K562 (cell line): Measurements from ENCODE around the gene SLC7A10.

Experiments used
- ASH1L ChIP-seq: fragments of 450-650 bp; IDR thresholded peaks from 2 replicates; pipeline ENCODE4 v1.6.1; 2018; ENCODE audit warnings: borderline replicate concordance, mild to moderate bottlenecking, low read depth; ENCODE audit not compliant: partially characterized antibody
- CBX2 ChIP-seq: fragments of 200-600 bp; sonication (generic); IDR thresholded peaks from one replicate; pipeline ENCODE4 v1.6.1; 2012; ENCODE audit warnings: mild to moderate bottlenecking, low read length, inconsistent platforms; ENCODE audit not compliant: insufficient read depth, poor library complexity, severe bottlenecking
- FOXJ2 ChIP-seq: fragments of 200-800 bp; sonication (Bioruptor generic); IDR thresholded peaks from 2 replicates; pipeline ENCODE4 v1.6.1; 2016; ENCODE audit warnings: missing genetic modification characterization, missing compliant biosample characterization
- HDAC6 ChIP-seq: IDR thresholded peaks from 2 replicates; pipeline ENCODE4 v1.6.1; 2012; ENCODE audit warnings: low read depth, mild to moderate bottlenecking, control low read depth, inconsistent platforms, low read length, moderate library complexity
- NRF1 ChIP-seq, 2 experiments: fragments of 450-650 bp; IDR thresholded peaks in 1 of 2; conservative IDR thresholded peaks in 1 of 2; 2 replicates each; pipeline ENCODE4 v1.6.1; 2014; ENCODE audit warnings: mild to moderate bottlenecking in 2 of 2
- POLR2A ChIP-seq: fragments of 450-650 bp; conservative IDR thresholded peaks from 2 replicates; pipeline ENCODE4 v1.6.1; 2016
- TAF1 ChIP-seq: IDR thresholded peaks from 2 replicates; pipeline ENCODE4 v1.6.1; 2011; ENCODE audit warnings: mild to moderate bottlenecking, low read length, moderate library complexity; ENCODE audit not compliant: insufficient read depth, control insufficient read depth, severe bottlenecking; ENCODE audit errors: extremely low read depth
- TAF9B ChIP-seq: fragments of 450-650 bp; IDR thresholded peaks from 2 replicates; pipeline ENCODE4 v1.6.1; 2018; ENCODE audit warnings: mild to moderate bottlenecking; ENCODE audit not compliant: partially characterized antibody
- U2AF1 ChIP-seq: fragments of 200-400 bp; formaldehyde crosslinking; optimal IDR thresholded peaks from 2 replicates; pipeline ENCODE3; 2017; ENCODE audit warnings: mild to moderate bottlenecking, low read depth, low read length, moderate library complexity
- TF ChIP-seq, protein P1 (sequence below): fragments of 250-450 bp; sonication (Bioruptor Pico); IDR thresholded peaks from 2 replicates; pipeline ENCODE4 v1.4.0; 2020
- TF ChIP-seq, protein P2 (sequence below), 3 experiments: IDR thresholded peaks in 2 of 3; conservative IDR thresholded peaks in 1 of 3; 2 replicates each; pipeline ENCODE4 v1.5.1; 2011 to 2012; ENCODE audit warnings: low read length in 3 of 3, mild to moderate bottlenecking in 3 of 3, control low read depth in 2 of 3, improper control_type of control experiment in 1 of 3, inconsistent platforms in 1 of 3, low read depth in 1 of 3, mixed read lengths in 1 of 3, moderate library complexity in 1 of 3; ENCODE audit not compliant: insufficient read depth in 2 of 3

DNA sequence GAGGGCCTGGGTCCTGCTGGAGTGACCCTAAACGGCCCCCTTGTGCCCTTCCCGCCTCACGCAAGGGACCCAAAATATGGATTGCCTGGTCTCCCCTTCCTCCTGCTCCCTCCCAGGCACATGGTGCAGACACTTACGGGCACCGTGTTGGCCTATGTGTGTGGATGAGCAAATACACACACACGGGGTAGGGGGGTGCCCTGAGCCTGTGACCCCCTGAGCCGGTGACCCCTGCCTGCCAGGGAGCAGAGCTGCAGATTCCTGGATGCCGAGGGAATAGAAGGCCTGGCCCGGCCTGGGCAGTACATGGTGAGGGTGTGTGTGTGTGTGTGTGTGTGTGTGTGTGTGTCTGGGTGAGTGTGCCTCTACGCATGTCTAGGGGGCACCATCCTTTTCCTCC lies 43.4 kb upstream of the SLC7A10 start:
- TF ChIP-seq CBX2 (no peak), HDAC6 (no peak), TAF9B (no peak), NRF1 (conservative IDR thresholded peaks at IDR 0.05 in 1 of 2, IDR thresholded peaks at IDR 0.05 in 1 of 2) (no peak), ASH1L (no peak), POLR2A (no peak), TAF1 (no peak), FOXJ2 (tag) (no peak), U2AF1 (no peak)
- TF ChIP-seq, protein P1, sequence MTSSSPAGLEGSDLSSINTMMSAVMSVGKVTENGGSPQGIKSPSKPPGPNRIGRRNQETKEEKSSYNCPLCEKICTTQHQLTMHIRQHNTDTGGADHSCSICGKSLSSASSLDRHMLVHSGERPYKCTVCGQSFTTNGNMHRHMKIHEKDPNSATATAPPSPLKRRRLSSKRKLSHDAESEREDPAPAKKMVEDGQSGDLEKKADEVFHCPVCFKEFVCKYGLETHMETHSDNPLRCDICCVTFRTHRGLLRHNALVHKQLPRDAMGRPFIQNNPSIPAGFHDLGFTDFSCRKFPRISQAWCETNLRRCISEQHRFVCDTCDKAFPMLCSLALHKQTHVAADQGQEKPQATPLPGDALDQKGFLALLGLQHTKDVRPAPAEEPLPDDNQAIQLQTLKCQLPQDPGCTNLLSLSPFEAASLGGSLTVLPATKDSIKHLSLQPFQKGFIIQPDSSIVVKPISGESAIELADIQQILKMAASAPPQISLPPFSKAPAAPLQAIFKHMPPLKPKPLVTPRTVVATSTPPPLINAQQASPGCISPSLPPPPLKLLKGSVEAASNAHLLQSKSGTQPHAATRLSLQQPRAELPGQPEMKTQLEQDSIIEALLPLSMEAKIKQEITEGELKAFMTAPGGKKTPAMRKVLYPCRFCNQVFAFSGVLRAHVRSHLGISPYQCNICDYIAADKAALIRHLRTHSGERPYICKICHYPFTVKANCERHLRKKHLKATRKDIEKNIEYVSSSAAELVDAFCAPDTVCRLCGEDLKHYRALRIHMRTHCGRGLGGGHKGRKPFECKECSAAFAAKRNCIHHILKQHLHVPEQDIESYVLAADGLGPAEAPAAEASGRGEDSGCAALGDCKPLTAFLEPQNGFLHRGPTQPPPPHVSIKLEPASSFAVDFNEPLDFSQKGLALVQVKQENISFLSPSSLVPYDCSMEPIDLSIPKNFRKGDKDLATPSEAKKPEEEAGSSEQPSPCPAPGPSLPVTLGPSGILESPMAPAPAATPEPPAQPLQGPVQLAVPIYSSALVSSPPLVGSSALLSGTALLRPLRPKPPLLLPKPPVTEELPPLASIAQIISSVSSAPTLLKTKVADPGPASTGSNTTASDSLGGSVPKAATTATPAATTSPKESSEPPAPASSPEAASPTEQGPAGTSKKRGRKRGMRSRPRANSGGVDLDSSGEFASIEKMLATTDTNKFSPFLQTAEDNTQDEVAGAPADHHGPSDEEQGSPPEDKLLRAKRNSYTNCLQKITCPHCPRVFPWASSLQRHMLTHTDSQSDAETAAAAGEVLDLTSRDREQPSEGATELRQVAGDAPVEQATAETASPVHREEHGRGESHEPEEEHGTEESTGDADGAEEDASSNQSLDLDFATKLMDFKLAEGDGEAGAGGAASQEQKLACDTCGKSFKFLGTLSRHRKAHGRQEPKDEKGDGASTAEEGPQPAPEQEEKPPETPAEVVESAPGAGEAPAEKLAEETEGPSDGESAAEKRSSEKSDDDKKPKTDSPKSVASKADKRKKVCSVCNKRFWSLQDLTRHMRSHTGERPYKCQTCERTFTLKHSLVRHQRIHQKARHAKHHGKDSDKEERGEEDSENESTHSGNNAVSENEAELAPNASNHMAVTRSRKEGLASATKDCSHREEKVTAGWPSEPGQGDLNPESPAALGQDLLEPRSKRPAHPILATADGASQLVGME (CRISPR knock-in tag): no peak
- TF ChIP-seq, protein P2, sequence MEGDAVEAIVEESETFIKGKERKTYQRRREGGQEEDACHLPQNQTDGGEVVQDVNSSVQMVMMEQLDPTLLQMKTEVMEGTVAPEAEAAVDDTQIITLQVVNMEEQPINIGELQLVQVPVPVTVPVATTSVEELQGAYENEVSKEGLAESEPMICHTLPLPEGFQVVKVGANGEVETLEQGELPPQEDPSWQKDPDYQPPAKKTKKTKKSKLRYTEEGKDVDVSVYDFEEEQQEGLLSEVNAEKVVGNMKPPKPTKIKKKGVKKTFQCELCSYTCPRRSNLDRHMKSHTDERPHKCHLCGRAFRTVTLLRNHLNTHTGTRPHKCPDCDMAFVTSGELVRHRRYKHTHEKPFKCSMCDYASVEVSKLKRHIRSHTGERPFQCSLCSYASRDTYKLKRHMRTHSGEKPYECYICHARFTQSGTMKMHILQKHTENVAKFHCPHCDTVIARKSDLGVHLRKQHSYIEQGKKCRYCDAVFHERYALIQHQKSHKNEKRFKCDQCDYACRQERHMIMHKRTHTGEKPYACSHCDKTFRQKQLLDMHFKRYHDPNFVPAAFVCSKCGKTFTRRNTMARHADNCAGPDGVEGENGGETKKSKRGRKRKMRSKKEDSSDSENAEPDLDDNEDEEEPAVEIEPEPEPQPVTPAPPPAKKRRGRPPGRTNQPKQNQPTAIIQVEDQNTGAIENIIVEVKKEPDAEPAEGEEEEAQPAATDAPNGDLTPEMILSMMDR (IDR thresholded peaks at IDR 0.05 in 2 of 3, conservative IDR thresholded peaks at IDR 0.05 in 1 of 3; ENCODE audit: insufficient read depth in 2 of 3, low read depth in 1 of 3, low read length in 3 of 3): no peak
